ENCODE data around the gene HOXB4.

The HOXB4 gene

GRCh38 chr17:48529683-48530009, 48.5 kb downstream of the HOXB4 start:
- no peak for TF ChIP-seq CTCF (IDR thresholded peaks at IDR 0.05; ENCODE audit: low read depth, low read length, missing control alignments)
- H3K4me3 ChIP-seq (ENCODE audit: low read depth, low read length): no peak overlapping the region
- in situ Hi-C loops (cut with HindIII; ENCODE audit: low sequenced_read_pairs): no loop called here
- DNase-seq (ENCODE audit: low read depth): no peak

- TF ChIP-seq CTCF (IDR thresholded peaks at IDR 0.05; ENCODE audit: low read depth, low read length, missing control alignments): no peak
- in situ Hi-C loops (cut with HindIII; ENCODE audit: low sequenced_read_pairs): no loop called here
- no peak overlapping the region for H3K4me3 ChIP-seq (ENCODE audit: low read depth, low read length)
- no peak for DNase-seq (ENCODE audit: low read depth)
Measured at GRCh38 chr17:48528936-48529682, 49.0 kb downstream of the HOXB4 start.

GRCh38 chr17:48528153-48528935, 49.8 kb downstream of the HOXB4 start:
- TF ChIP-seq CTCF (IDR thresholded peaks at IDR 0.05; ENCODE audit: low read depth, low read length, missing control alignments): no peak
- no peak for DNase-seq (ENCODE audit: low read depth)
- in situ Hi-C loops (cut with HindIII; ENCODE audit: low sequenced_read_pairs): no loop called here
- no peak overlapping the region for H3K4me3 ChIP-seq (ENCODE audit: low read depth, low read length)

GRCh38 chr17:48527547-48527932, 50.6 kb downstream of the HOXB4 start:
- in situ Hi-C loops (cut with HindIII; ENCODE audit: low sequenced_read_pairs): no loop called here
- no peak overlapping the region for H3K4me3 ChIP-seq (ENCODE audit: low read depth, low read length)
- DNase-seq (ENCODE audit: low read depth): no peak
- TF ChIP-seq CTCF (IDR thresholded peaks at IDR 0.05; ENCODE audit: low read depth, low read length, missing control alignments): no peak

GRCh38 chr17:48526608-48527546, 51.3 kb downstream of the HOXB4 start:
- H3K4me3 ChIP-seq (ENCODE audit: low read depth, low read length): no peak overlapping the region
- in situ Hi-C loops (cut with HindIII; ENCODE audit: low sequenced_read_pairs): no loop called here
- no peak for TF ChIP-seq CTCF (IDR thresholded peaks at IDR 0.05; ENCODE audit: low read depth, low read length, missing control alignments)
- DNase-seq (ENCODE audit: low read depth): no peak
